H9 (cell line): ENCODE measurements around the gene LAMB4. TPM values are rescaled to one million over a fixed set of nuclear protein-coding genes. Genes with fewer than 3 reads are reported as not detected.

Source experiments
- DNase-seq: peaks from one replicate; pipeline ENCODE4 v3.0.0-alpha.2; 2017
- H2AFZ ChIP-seq: one replicate; pipeline ENCODE4 v1.6.1; 2013; ENCODE audit warnings: mild to moderate bottlenecking, low read length, control low read depth, moderate library complexity
- H2AK5ac ChIP-seq: 2 replicates; pipeline ENCODE4 v1.6.1; 2013; ENCODE audit warnings: low read length, control low read depth, mixed read lengths; ENCODE audit not compliant: insufficient read length
- H2BK120ac ChIP-seq: one replicate; pipeline ENCODE4 v1.6.1; 2013; ENCODE audit warnings: low read depth, mild to moderate bottlenecking, low read length, control low read depth, inconsistent platforms; ENCODE audit not compliant: poor library complexity, severe bottlenecking
- H2BK12ac ChIP-seq: 2 replicates; pipeline ENCODE4 v1.6.1; 2013; ENCODE audit warnings: low read length, control low read depth, mixed read lengths, low read depth; ENCODE audit not compliant: insufficient read length
- H2BK15ac ChIP-seq: 2 replicates; pipeline ENCODE4 v1.6.1; 2013; ENCODE audit warnings: low read depth, low read length, control low read depth
- H2BK20ac ChIP-seq: one replicate; pipeline ENCODE4 v1.6.1; 2013; ENCODE audit warnings: low read depth, mild to moderate bottlenecking, low read length, control low read depth, inconsistent platforms; ENCODE audit not compliant: poor library complexity, severe bottlenecking
- H2BK5ac ChIP-seq: 2 replicates; pipeline ENCODE4 v1.6.1; 2013; ENCODE audit warnings: low read length, control low read depth, mixed read lengths; ENCODE audit not compliant: insufficient read length
- H3K14ac ChIP-seq: 2 replicates; pipeline ENCODE4 v1.6.1; 2013; ENCODE audit warnings: low read length, control low read depth; ENCODE audit not compliant: insufficient read depth
- H3K18ac ChIP-seq: 2 replicates; pipeline ENCODE4 v1.6.1; 2013; ENCODE audit warnings: low read depth, mild to moderate bottlenecking, mixed read lengths, low read length, control low read depth; ENCODE audit not compliant: insufficient read length
- H3K23ac ChIP-seq: 2 replicates; pipeline ENCODE4 v1.6.1; 2013; ENCODE audit warnings: low read length, control low read depth, mixed read lengths, low read depth; ENCODE audit not compliant: insufficient read length
- H3K23me2 ChIP-seq: 2 replicates; pipeline ENCODE4 v1.6.1; 2013; ENCODE audit warnings: low read depth, mild to moderate bottlenecking, mixed read lengths, low read length, control low read depth; ENCODE audit not compliant: insufficient read length, poor library complexity, severe bottlenecking
- H3K27ac ChIP-seq: 2 replicates; pipeline ENCODE4 v1.5.1; 2013; ENCODE audit warnings: low read length, control low read depth, mixed read lengths, low read depth; ENCODE audit not compliant: insufficient read length
- H3K27me3 ChIP-seq: 2 replicates; pipeline ENCODE4 v1.6.1; 2013; ENCODE audit warnings: low read length, control low read depth, inconsistent platforms; ENCODE audit not compliant: insufficient read depth
- H3K4ac ChIP-seq: 2 replicates; pipeline ENCODE4 v1.6.1; 2013; ENCODE audit warnings: low read depth, mild to moderate bottlenecking, control low read depth, inconsistent platforms, low read length, moderate library complexity
- H3K4me1 ChIP-seq: 2 replicates; pipeline ENCODE4 v1.6.1; 2013; ENCODE audit warnings: low read length, control low read depth, inconsistent platforms; ENCODE audit not compliant: insufficient read depth
- H3K4me2 ChIP-seq: 2 replicates; pipeline ENCODE4 v1.6.1; 2013; ENCODE audit warnings: low read length, control low read depth, mixed read lengths; ENCODE audit not compliant: insufficient read length, insufficient read depth
- H3K56ac ChIP-seq: 2 replicates; pipeline ENCODE4 v1.6.1; 2013; ENCODE audit warnings: low read depth, mild to moderate bottlenecking, mixed read lengths, low read length, control low read depth; ENCODE audit not compliant: insufficient read length
- H3K79me1 ChIP-seq: 2 replicates; pipeline ENCODE4 v1.6.1; 2013; ENCODE audit warnings: low read depth, mild to moderate bottlenecking, moderate library complexity, low read length, control low read depth, inconsistent platforms; ENCODE audit not compliant: insufficient read depth, poor library complexity, severe bottlenecking
- H3K79me2 ChIP-seq: 2 replicates; pipeline ENCODE4 v1.6.1; 2013; ENCODE audit warnings: low read length, control low read depth, inconsistent platforms; ENCODE audit not compliant: insufficient read depth
- H3K9ac ChIP-seq: 2 replicates; pipeline ENCODE4 v1.6.1; 2013; ENCODE audit warnings: low read length, control low read depth, mixed read lengths; ENCODE audit not compliant: insufficient read length; ENCODE audit errors: extremely low read depth
- H3K9me3 ChIP-seq: one replicate; pipeline ENCODE4 v1.6.1; 2013; ENCODE audit warnings: low read depth, low read length, inconsistent platforms; ENCODE audit not compliant: control insufficient read depth
- H3T11ph ChIP-seq: one replicate; pipeline ENCODE4 v1.6.1; 2013; ENCODE audit warnings: mild to moderate bottlenecking, low read length, control low read depth, inconsistent platforms
- H4K20me1 ChIP-seq: one replicate; pipeline ENCODE4 v1.6.1; 2013; ENCODE audit not compliant: control insufficient read depth, insufficient read length, insufficient read depth
- H4K5ac ChIP-seq: 2 replicates; pipeline ENCODE4 v1.6.1; 2013; ENCODE audit warnings: low read depth, mild to moderate bottlenecking, mixed read lengths, low read length, control low read depth; ENCODE audit not compliant: insufficient read length
- H4K8ac ChIP-seq: replicated peaks from 2 replicates; pipeline ENCODE4 v1.6.1; 2013; ENCODE audit warnings: low read length, control low read depth, mixed read lengths, low read depth; ENCODE audit not compliant: insufficient read length
- H4K91ac ChIP-seq: 2 replicates; pipeline ENCODE4 v1.6.1; 2013; ENCODE audit warnings: low read depth, mild to moderate bottlenecking, moderate library complexity, mixed read lengths, low read length, control low read depth; ENCODE audit not compliant: insufficient read length
- H3K27ac Mint-ChIP-seq, 3 experiments: 2 replicates in 2 of 3; 3 replicates in 1 of 3; pipeline ENCODE4 v1.8.0; 2020 to 2021; ENCODE audit warnings: mixed read lengths in 3 of 3, mild to moderate bottlenecking in 1 of 3, moderate library complexity in 1 of 3
- H3K27me3 Mint-ChIP-seq: 2 replicates; pipeline ENCODE4 v1.8.0; 2021; ENCODE audit warnings: low read depth, mild to moderate bottlenecking, moderate library complexity, mixed read lengths
- H3K36me3 Mint-ChIP-seq, 3 experiments: 2 replicates in 2 of 3; 3 replicates in 1 of 3; pipeline ENCODE4 v1.8.0; 2020 to 2021; ENCODE audit warnings: low read depth in 3 of 3, mixed read lengths in 3 of 3; ENCODE audit not compliant: insufficient read depth in 1 of 3
- H3K4me1 Mint-ChIP-seq, 2 experiments: 2 replicates each; pipeline ENCODE4 v1.8.0; 2020; ENCODE audit warnings: mixed read lengths in 2 of 2
- H3K4me3 Mint-ChIP-seq, 2 experiments: 2 replicates in 1 of 2; 3 replicates in 1 of 2; pipeline ENCODE4 v1.8.0; 2020 to 2021; ENCODE audit warnings: mild to moderate bottlenecking in 2 of 2, mixed read lengths in 2 of 2, moderate library complexity in 1 of 2
- H3K9me3 Mint-ChIP-seq, 2 experiments: 2 replicates in 1 of 2; 3 replicates in 1 of 2; pipeline ENCODE4 v1.8.0; 2020; ENCODE audit warnings: mild to moderate bottlenecking in 2 of 2, mixed read lengths in 2 of 2, moderate library complexity in 1 of 2
- CTCF ChIP-seq: fragments of 200-600 bp; sonication (generic); conservative IDR thresholded peaks from 3 replicates; pipeline ENCODE4 v1.8.0; 2021; ENCODE audit warnings: antibody characterized with exemption, mild to moderate bottlenecking
- WGBS: extraction: QIAGEN DNeasy Blood & Tissue Kit; methylation state at CpG from one replicate; pipeline ENCODE4 v1.1.7; 2013; ENCODE audit warnings: missing lambda C conversion rate, low lambda C conversion rate, mixed read lengths; ENCODE audit not compliant: insufficient read length; ENCODE audit errors: extremely low coverage; 5-methylcytosine and 5-hydroxymethylcytosine counted together
- total RNA-seq: library from RNA; stranded (reverse); gene quantifications from 2 replicates; pipeline ENCODE4 v1.2.1, GENCODE V29; 2021

LAMB4 gene
- total RNA-seq, 1 experiment from 2014 or later: not detected

GRCh38 chr7:108026116-108026515 is 104.0 kb downstream of the LAMB4 start:
- no peaks in the 10 kb centered on the region for H3K79me1 ChIP-seq
- H3K23ac ChIP-seq: no peak overlapping the region
- no peaks in the 10 kb centered on the region for H3K79me2 ChIP-seq
- no peak overlapping the region for H2BK15ac ChIP-seq
- no peak overlapping the region for H2BK20ac ChIP-seq
- no peak overlapping the region for H2BK12ac ChIP-seq
- H2BK120ac ChIP-seq: no peak overlapping the region
- peaks cover 0 to 5% of the 10 kb centered on the region in 2 experiments; a peak in 1 of 4 replicates for H3K4me1 Mint-ChIP-seq
- no peak overlapping the region for H3K9ac ChIP-seq
- no peak overlapping the region for H2AK5ac ChIP-seq
- no peak overlapping the region for H3K56ac ChIP-seq
- no peak overlapping the region for H3K18ac ChIP-seq
- H2AFZ ChIP-seq: no peak overlapping the region
- H3K27ac Mint-ChIP-seq: no peak overlapping the region
- H3K4me3 Mint-ChIP-seq: no peak overlapping the region
- H4K5ac ChIP-seq: no peak overlapping the region
- no peak overlapping the region for H2BK5ac ChIP-seq
- peaks cover 6% of the 10 kb centered on the region for H3K27me3 Mint-ChIP-seq
- no peaks in the 10 kb centered on the region for H3K23me2 ChIP-seq
- H3K4me2 ChIP-seq: no peak overlapping the region
- no peak overlapping the region for H3T11ph ChIP-seq
- H3K27ac ChIP-seq: no peak overlapping the region
- H4K91ac ChIP-seq: no peak overlapping the region
- no peaks in the 10 kb centered on the region for H3K9me3 ChIP-seq
- no peaks in the 10 kb centered on the region for H3K27me3 ChIP-seq
- WGBS: no CpG with 5 or more reads among the region's 5 CpGs
- no peaks in the 10 kb centered on the region for H4K20me1 ChIP-seq
- H3K9me3 Mint-ChIP-seq: no peaks in the 10 kb centered on the region
- H3K14ac ChIP-seq: no peak overlapping the region
- H3K4me1 ChIP-seq: no peaks in the 10 kb centered on the region
- DNase-seq: no peak
- TF ChIP-seq CTCF: no peak
- no peak overlapping the region for H3K4ac ChIP-seq
- H3K36me3 Mint-ChIP-seq: no peaks in the 10 kb centered on the region
- H4K8ac ChIP-seq: no peak overlapping the region
